KMS-11 (cell line): ENCODE results near the gene KRT7.

Experiments
- H2AFZ ChIP-seq: fragments of 200-600 bp; sonication (generic); 2 replicates; pipeline ENCODE4 v1.6.1; 2016; ENCODE audit warnings: antibody characterized with exemption, mixed run types, low read depth
- H3K27ac ChIP-seq: fragments of 200-600 bp; sonication (generic); 2 replicates; pipeline ENCODE4 v1.6.1; 2016; ENCODE audit warnings: mild to moderate bottlenecking, mixed run types
- H3K27me3 ChIP-seq: fragments of 200-600 bp; sonication (generic); 2 replicates; pipeline ENCODE4 v1.6.1; 2017; ENCODE audit warnings: mild to moderate bottlenecking, low read depth, mixed run types, moderate library complexity; ENCODE audit not compliant: insufficient read depth
- H3K36me3 ChIP-seq: fragments of 200-600 bp; sonication (generic); 2 replicates; pipeline ENCODE4 v1.6.1; 2017; ENCODE audit warnings: mild to moderate bottlenecking, mixed run types; ENCODE audit not compliant: insufficient read depth
- H3K4me1 ChIP-seq: fragments of 200-600 bp; sonication (generic); 2 replicates; pipeline ENCODE4 v1.6.1; 2016; ENCODE audit warnings: mild to moderate bottlenecking, low read depth, mixed run types; ENCODE audit not compliant: poor library complexity, severe bottlenecking
- H3K4me2 ChIP-seq: fragments of 200-600 bp; sonication (generic); 2 replicates; pipeline ENCODE4 v1.7.0; 2016; ENCODE audit warnings: mild to moderate bottlenecking, mixed run types
- H3K4me3 ChIP-seq: fragments of 200-600 bp; sonication (generic); IDR thresholded peaks from 2 replicates; pipeline ENCODE4 v1.6.1; 2017; ENCODE audit warnings: low read depth, low read length, mixed read lengths; ENCODE audit not compliant: insufficient read depth
- H3K79me2 ChIP-seq: fragments of 200-600 bp; sonication (generic); 2 replicates; pipeline ENCODE4 v1.6.1; 2016; ENCODE audit warnings: low read depth, mixed run types; ENCODE audit not compliant: insufficient read depth
- H3K9ac ChIP-seq: fragments of 200-600 bp; sonication (generic); 2 replicates; pipeline ENCODE4 v1.6.1; 2016; ENCODE audit warnings: mild to moderate bottlenecking, mixed run types
- H4K20me1 ChIP-seq: fragments of 200-600 bp; sonication (generic); 2 replicates; pipeline ENCODE4 v1.6.1; 2016; ENCODE audit warnings: mild to moderate bottlenecking, mixed run types; ENCODE audit not compliant: insufficient read depth
- TF ChIP-seq, protein P1 (sequence below): fragments of 200-600 bp; sonication (generic); conservative IDR thresholded peaks from 2 replicates; pipeline ENCODE4 v1.6.1; 2017; ENCODE audit warnings: low read depth, mild to moderate bottlenecking, antibody characterized with exemption, low read length, moderate library complexity, mixed read lengths

Gene KRT7

DNA sequence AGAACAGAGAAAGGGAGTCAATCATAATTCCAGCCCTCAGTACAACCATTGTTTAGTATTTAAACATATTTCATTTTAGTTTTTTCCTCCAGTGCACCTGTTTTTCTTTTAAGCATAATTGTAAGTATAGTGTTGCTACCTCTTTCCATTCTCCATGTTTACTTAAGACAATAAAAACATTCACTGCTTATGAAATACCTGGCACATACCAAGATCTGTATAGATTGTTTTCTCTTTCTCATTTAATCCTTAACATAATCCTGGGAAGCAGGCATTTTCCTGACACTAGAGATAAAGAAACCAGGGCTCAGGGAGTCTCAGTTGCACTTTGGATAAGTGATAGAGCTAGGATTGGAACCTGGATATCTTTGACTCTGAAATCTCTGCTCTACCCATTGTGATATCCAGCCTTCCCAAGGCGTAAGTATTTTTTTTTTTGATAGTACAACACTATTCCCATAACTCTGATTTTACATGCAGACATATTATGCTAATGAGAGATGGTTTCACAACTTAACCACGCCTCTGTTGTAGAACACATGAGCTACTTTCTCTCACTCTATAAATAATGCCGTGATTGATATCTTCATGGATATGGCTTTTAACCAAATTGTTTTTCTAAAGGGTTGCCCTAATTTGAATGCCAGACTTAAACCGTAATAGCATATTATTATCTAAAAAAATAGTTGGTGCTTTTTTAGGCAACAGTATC, 11.8 kb upstream of the KRT7 start:
- Histone ChIP-seq H3K4me1 (peaks cover 12% of the 10 kb centered on the region), H2AFZ (no peak overlapping the region), H3K4me2 (0 out of 2 replicates have a peak overlapping the region, but pooled peaks have one; percentile 8), H3K27ac (no peak overlapping the region), H3K79me2 (no peaks in the 10 kb centered on the region), H3K9ac (no peak overlapping the region), H4K20me1 (no peaks in the 10 kb centered on the region), H3K4me3 (no peak overlapping the region), H3K27me3 (no peaks in the 10 kb centered on the region), H3K36me3 (no peaks in the 10 kb centered on the region)
- TF ChIP-seq, protein P1, sequence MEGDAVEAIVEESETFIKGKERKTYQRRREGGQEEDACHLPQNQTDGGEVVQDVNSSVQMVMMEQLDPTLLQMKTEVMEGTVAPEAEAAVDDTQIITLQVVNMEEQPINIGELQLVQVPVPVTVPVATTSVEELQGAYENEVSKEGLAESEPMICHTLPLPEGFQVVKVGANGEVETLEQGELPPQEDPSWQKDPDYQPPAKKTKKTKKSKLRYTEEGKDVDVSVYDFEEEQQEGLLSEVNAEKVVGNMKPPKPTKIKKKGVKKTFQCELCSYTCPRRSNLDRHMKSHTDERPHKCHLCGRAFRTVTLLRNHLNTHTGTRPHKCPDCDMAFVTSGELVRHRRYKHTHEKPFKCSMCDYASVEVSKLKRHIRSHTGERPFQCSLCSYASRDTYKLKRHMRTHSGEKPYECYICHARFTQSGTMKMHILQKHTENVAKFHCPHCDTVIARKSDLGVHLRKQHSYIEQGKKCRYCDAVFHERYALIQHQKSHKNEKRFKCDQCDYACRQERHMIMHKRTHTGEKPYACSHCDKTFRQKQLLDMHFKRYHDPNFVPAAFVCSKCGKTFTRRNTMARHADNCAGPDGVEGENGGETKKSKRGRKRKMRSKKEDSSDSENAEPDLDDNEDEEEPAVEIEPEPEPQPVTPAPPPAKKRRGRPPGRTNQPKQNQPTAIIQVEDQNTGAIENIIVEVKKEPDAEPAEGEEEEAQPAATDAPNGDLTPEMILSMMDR, result no peak

DNA sequence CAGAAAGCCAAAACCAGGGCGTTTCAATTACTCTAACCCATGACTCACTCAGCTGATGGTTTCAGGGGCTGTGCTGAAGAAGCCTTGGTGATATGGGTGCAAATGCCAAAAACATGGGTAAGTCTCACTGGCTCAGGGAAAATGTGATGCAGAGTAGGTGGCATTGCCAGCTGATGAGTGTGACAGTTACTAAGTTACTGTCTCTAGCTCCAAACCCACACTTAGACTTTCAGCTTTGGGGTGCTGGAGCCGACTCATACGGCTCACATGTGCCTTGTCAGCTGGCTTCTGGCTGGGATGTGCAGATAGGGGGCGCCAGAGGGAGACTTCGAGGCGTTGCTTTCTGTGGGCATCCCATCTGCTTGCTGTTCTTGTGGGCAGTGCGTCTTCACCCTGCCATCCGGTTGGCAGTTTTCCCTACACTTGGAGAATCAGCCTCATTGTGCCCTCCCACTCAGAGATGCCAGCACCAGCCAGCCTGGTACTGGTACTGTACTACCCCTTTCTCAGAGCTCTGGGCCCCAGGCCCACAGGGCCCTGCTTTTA, 11.1 kb upstream of the KRT7 start:
- TF ChIP-seq, protein P1, result peak; percentile 84
- Histone ChIP-seq H3K4me3 (no peak overlapping the region), H3K27ac (no peak overlapping the region), H3K79me2 (no peaks in the 10 kb centered on the region), H4K20me1 (no peaks in the 10 kb centered on the region), H3K9ac (no peak overlapping the region), H3K4me1 (peaks cover 12% of the 10 kb centered on the region), H3K4me2 (0 out of 2 replicates have a peak overlapping the region, but pooled peaks have one; percentile 8), H3K36me3 (no peaks in the 10 kb centered on the region), H2AFZ (0 out of 2 replicates have a peak overlapping the region, but pooled peaks have one; percentile 4), H3K27me3 (0 out of 2 replicates have a peak, but pooled peaks cover under 1% of the 10 kb centered on the region)

DNA sequence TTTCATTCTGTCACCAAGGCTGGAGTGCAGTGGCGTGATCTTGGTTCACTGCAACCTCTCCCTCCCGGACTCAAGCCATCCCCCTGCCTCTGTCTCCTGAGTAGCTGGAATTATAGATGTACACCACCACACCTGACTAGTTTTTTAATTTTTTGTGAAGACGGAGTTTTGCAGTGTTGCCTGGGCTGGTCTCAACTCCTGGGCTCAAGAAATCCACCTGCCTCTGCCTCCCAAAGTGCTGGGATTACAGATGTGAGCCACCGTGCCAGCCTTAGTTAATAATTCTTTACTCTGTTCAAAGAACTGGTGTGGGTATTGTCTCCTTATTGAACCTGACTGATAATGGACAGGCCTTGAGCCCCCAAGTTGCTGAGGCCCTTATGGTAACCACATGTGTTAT, 10.4 kb upstream of the KRT7 start:
- Histone ChIP-seq H4K20me1 (no peaks in the 10 kb centered on the region), H3K27me3 (peaks cover 5% of the 10 kb centered on the region; the same call in 1 of the 2 replicates), H3K9ac (no peak overlapping the region), H3K79me2 (no peaks in the 10 kb centered on the region), H3K27ac (no peak overlapping the region), H3K4me2 (no peak overlapping the region), H3K4me3 (no peak overlapping the region), H3K36me3 (no peaks in the 10 kb centered on the region), H2AFZ (no peak overlapping the region), H3K4me1 (peaks cover 12% of the 10 kb centered on the region)
- TF ChIP-seq, protein P1, result no peak

DNA sequence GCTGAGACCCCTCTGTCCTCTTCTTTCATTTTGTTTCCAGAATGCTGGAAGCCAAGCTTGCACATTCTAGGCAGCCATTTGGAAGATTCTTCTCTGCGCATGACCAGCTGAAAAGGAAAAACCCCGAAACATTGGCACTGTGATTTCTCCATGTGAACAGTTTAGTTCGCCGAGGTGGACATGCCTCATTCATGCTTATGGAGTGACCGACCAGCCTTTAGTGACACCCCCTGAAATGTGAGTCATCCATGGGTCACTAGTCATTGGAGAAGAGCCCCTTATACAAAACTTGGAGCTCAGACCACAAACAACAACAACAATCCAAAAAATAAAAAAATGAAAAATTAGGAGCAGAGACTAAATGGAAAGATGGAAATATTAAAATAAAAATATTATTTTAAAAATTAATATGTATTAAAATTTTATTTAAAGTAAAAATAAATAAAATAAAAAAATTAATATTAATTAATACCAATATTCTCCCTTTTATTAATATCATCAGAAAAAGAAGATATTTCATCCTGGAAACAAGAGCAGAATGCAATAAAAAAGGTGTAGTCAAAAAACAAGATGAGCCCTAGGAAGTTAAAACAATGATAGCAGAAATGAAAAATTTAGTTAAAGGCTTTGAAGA, 9.5 kb upstream of the KRT7 start:
- no peak overlapping the region for H3K4me3 ChIP-seq
- H3K9ac ChIP-seq, result no peak overlapping the region
- H3K27ac ChIP-seq, result no peak overlapping the region
- no peak overlapping the region for H3K4me2 ChIP-seq
- peaks cover 12% of the 10 kb centered on the region for H3K4me1 ChIP-seq
- no peaks in the 10 kb centered on the region for H3K79me2 ChIP-seq
- peaks cover 5% of the 10 kb centered on the region; the same call in 1 of the 2 replicates for H3K27me3 ChIP-seq
- H3K36me3 ChIP-seq, result no peaks in the 10 kb centered on the region
- no peaks in the 10 kb centered on the region for H4K20me1 ChIP-seq
- no peak overlapping the region for H2AFZ ChIP-seq
- TF ChIP-seq, protein P1, result no peak
